BJ (cell line): ENCODE results near the gene PLXNA2. TPM values are rescaled to one million over a fixed set of nuclear protein-coding genes. Genes with fewer than 3 reads are reported as not detected.

ENCODE experiments used
- CTCF ChIA-PET: fragments of 350-600 bp; formaldehyde crosslinking; extraction: SDS; loops from one replicate; lab custom pipeline; 2021; ENCODE audit warnings: antibody characterized with exemption, inconsistent platforms; lab: Yijun Ruan, JAX
- POLR2A ChIA-PET: fragments of 300-600 bp; sonication (Branson Sonifier 250); formaldehyde crosslinking; extraction: SDS; loops from one replicate; lab custom pipeline; 2021; ENCODE audit warnings: antibody characterized with exemption; lab: Charles Lee
- DNase-seq: peaks from one replicate; pipeline ENCODE4 v3.0.0-alpha.2; 2011; ENCODE audit warnings: low read depth
- H3K27me3 ChIP-seq: 2 replicates; pipeline ENCODE4 v1.6.0; 2011; ENCODE audit warnings: low read length; ENCODE audit not compliant: control insufficient read depth, insufficient read depth
- H3K36me3 ChIP-seq: 2 replicates; pipeline ENCODE4 v1.5.1; 2011; ENCODE audit warnings: low read length; ENCODE audit not compliant: control insufficient read depth, insufficient read depth
- H3K4me3 ChIP-seq: 2 replicates; pipeline ENCODE4 v1.5.1; 2011; ENCODE audit warnings: low read depth, mild to moderate bottlenecking, control low read depth, low read length
- polyA plus RNA-seq: library from polyadenylated mRNA; depleted of rRNA; stranded (reverse); fragments of >200 nt; gene quantifications from 2 replicates; pipeline ENCODE4 v1.2.3, GENCODE V29; 2011
- TF ChIP-seq, protein P1 (sequence below): IDR thresholded peaks from 2 replicates; pipeline ENCODE4 v1.5.1; 2011; ENCODE audit warnings: low read depth, mild to moderate bottlenecking, control low read depth, inconsistent platforms, low read length, moderate library complexity; ENCODE audit not compliant: insufficient read depth

PLXNA2 gene
- polyA plus RNA-seq, 1 experiment = 2.7 TPM

DNA sequence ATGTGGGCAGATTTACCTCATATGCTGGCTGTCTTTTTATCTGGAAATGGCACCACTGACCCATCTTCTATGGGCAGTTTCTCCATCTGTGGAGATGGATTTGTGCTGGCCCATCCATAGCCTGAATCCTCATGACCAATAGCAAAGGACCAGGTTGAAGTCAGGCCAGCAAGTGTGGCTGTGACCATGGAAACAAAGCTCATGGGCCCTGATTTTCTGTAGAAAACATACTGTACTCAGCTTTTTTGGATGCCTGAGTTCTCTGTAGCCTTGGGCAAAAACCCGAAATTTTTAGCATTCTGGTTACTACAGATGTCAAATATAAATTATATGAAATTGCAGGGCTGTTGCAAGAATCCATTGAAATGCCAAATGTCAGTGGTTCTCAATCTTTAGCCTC, 155.0 kb downstream of the PLXNA2 start:
- CTCF ChIA-PET = interaction anchor here (1.0 to 10.5 kb wide), 7 partner anchors 19 to 155 kb away, joined by 3 to 151 read pairs (median 5); partner anchors contain the start of gene PLXNA2
- H3K4me3 ChIP-seq = no peak overlapping the region
- H3K36me3 ChIP-seq = no peaks in the 10 kb centered on the region
- no peak for DNase-seq
- TF ChIP-seq, protein P1, sequence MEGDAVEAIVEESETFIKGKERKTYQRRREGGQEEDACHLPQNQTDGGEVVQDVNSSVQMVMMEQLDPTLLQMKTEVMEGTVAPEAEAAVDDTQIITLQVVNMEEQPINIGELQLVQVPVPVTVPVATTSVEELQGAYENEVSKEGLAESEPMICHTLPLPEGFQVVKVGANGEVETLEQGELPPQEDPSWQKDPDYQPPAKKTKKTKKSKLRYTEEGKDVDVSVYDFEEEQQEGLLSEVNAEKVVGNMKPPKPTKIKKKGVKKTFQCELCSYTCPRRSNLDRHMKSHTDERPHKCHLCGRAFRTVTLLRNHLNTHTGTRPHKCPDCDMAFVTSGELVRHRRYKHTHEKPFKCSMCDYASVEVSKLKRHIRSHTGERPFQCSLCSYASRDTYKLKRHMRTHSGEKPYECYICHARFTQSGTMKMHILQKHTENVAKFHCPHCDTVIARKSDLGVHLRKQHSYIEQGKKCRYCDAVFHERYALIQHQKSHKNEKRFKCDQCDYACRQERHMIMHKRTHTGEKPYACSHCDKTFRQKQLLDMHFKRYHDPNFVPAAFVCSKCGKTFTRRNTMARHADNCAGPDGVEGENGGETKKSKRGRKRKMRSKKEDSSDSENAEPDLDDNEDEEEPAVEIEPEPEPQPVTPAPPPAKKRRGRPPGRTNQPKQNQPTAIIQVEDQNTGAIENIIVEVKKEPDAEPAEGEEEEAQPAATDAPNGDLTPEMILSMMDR = no peak
- POLR2A ChIA-PET = no interaction called here
- H3K27me3 ChIP-seq = no peaks in the 10 kb centered on the region

DNA sequence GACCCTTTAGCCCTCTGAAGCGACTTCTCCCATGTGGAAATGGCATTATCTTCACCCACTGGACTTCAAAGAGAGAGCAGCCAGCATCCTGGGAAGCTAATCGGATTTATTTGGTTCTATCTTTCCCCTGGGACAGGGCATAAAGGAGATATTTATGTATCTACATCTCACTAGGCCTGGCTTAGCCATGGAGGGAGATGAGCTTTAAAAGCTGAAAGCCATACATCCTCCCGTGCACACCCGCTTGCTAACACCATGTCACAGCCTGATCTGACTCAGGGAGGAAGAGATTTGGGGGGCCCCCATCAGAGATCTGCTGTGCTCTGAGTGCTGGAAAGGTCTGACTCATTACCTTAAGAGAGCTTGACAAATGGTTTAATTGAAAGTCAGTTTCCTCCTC, 155.9 kb downstream of the PLXNA2 start:
- TF ChIP-seq, protein P1 = no peak
- ChIA-PET CTCF (interaction anchor here (1.1 to 10.5 kb wide), 5 partner anchors 53 to 156 kb away, joined by 5 to 151 read pairs (median 5); partner anchors contain the start of gene PLXNA2), POLR2A (no interaction called here)
- Histone ChIP-seq H3K4me3 (no peak overlapping the region), H3K27me3 (no peaks in the 10 kb centered on the region), H3K36me3 (no peaks in the 10 kb centered on the region)
- no peak for DNase-seq

DNA sequence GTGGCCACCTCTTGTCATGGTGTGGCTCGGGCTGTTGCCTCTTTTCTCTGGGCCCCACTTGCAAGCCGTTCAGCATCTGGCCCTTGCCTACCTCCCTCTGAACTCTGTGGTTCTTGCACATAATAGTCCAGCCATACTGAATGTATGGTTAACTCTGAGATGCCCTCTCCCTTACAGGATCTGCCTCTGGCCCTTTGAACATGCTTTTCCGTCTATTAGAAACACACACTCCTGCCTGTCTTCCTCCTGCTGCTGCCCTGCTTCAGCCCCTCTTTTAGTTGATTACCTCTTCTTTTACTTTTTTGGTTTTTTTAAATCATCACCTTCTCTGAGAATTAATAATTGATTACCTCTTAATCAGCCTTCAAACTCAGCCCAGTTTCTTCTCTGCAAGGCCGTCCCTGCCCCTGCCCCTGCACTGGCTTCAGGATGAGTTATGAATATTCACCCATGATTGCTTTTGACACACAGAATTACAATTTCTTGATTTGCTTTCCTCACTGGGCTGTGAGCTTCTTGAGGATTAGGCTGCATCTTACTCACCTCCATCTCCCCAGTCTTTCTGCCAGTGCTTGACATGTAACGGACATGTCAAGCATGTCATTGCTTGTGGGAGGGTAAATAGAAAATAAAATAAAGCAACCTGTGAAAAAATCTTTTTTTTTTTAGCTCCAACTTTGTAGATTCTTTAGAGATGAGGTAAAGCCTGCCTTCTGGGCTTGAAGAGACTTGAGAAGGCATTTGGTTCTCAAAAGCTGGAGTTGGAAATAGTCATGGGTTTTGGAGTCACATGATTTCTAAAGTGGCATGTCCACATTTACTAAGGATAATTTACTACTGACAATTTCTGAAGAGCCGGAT, 158.3 kb downstream of the PLXNA2 start:
- TF ChIP-seq, protein P1 = no peak
- H3K27me3 ChIP-seq = no peaks in the 10 kb centered on the region
- H3K4me3 ChIP-seq = no peak overlapping the region
- no peak for DNase-seq
- no peaks in the 10 kb centered on the region; the same call in 1 of the 2 replicates for H3K36me3 ChIP-seq
- ChIA-PET CTCF (interaction anchor here (1.3 to 1.7 kb wide), 4 partner anchors 9 to 159 kb away, joined by 3 to 11 read pairs (median 6); no protein-coding TSS in a partner anchor), POLR2A (interaction anchor here (0.7 kb wide), 1 partner anchor 32 kb away, joined by 4 read pairs; no protein-coding TSS in a partner anchor)

DNA sequence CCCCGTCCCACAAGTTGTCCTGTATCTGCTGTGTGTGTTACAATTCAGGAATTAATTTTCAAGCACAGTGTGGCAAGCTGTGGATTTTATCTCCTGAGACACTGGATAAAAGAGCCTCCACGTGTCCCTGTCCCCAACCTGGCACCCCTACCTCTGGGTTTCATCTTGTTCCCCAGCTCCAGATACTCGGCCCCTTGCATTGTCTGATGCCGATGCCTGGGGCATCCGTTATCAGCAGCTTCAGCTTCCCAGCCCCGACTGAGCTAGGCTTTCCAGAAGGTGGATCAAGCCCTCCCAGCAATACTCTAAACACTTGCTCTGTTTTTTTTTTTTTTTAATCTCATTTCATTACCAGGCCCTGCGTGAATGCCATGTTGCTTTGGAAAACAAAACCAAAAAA, 159.4 kb downstream of the PLXNA2 start:
- H3K36me3 ChIP-seq = no peaks in the 10 kb centered on the region; the same call in 1 of the 2 replicates
- TF ChIP-seq, protein P1 = no peak
- ChIA-PET CTCF (interaction anchor here (2.5 kb wide), 1 partner anchor 63 kb away, joined by 10 read pairs; no protein-coding TSS in a partner anchor), POLR2A (no interaction called here)
- no peaks in the 10 kb centered on the region for H3K27me3 ChIP-seq
- DNase-seq = no peak
- no peak overlapping the region for H3K4me3 ChIP-seq

DNA sequence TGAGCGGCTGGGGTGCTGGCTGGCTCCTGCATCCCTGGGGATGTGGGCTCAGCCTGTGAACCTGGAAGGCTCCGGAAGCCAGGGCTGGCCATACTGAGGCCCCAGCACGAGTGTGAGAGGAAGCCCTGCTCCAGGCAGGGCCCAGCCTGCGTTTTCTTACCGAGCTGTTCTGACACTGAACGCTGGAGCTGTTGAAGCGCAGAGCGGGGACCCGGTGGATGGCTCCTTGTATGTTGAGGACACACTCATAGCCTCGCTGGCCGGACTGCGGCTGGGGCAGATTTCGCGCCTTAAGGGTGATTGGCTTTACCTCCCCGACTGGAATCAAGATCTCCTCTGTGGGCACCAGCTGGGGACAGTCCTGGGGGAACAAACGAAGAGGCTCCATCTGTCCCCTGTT, 160.0 kb downstream of the PLXNA2 start:
- DNase-seq = no peak
- Histone ChIP-seq H3K36me3 (no peaks in the 10 kb centered on the region; the same call in 1 of the 2 replicates), H3K4me3 (no peak overlapping the region), H3K27me3 (no peaks in the 10 kb centered on the region)
- TF ChIP-seq, protein P1 = no peak
- ChIA-PET CTCF (interaction anchor here (2.5 kb wide), 1 partner anchor 62 kb away, joined by 10 read pairs; no protein-coding TSS in a partner anchor), POLR2A (no interaction called here)
